ENCODE results near the gene PEX26.

DNA sequence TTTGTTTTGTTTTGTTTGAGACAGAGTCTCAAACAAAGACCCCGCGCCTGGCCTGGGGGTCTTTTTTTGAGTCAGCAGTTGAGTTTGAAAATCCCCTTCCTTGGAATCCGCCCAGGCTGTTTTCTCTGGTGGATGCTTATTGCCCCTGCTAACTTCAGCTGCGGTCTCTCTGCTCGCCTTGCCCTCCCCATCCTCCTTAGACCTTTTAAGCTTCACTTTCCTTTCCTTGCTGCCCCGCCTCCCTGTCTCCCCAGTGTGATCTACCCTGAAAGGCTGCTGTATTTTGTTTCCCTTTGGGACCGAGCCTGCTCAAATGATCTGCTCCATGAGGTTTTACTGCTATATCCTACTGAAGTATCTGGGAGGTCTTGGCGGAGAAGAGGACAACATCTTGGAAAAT lies 74.7 kb downstream of the PEX26 start:
- TF ChIP-seq, protein P1, sequence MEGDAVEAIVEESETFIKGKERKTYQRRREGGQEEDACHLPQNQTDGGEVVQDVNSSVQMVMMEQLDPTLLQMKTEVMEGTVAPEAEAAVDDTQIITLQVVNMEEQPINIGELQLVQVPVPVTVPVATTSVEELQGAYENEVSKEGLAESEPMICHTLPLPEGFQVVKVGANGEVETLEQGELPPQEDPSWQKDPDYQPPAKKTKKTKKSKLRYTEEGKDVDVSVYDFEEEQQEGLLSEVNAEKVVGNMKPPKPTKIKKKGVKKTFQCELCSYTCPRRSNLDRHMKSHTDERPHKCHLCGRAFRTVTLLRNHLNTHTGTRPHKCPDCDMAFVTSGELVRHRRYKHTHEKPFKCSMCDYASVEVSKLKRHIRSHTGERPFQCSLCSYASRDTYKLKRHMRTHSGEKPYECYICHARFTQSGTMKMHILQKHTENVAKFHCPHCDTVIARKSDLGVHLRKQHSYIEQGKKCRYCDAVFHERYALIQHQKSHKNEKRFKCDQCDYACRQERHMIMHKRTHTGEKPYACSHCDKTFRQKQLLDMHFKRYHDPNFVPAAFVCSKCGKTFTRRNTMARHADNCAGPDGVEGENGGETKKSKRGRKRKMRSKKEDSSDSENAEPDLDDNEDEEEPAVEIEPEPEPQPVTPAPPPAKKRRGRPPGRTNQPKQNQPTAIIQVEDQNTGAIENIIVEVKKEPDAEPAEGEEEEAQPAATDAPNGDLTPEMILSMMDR (conservative IDR thresholded peaks at IDR 0.05) = no peak
- TF ChIP-seq ZFX (IDR thresholded peaks at IDR 0.05) = no peak
